HG03520 (cell line): ENCODE measurements around the gene KIF4A.
"Not testable (repeated sequence)": the region's sequence is repeated elsewhere in the genome, so short reads cannot be mapped to it uniquely, and the experiment has no call there.

Experiments used
- ATAC-seq: cut with Tn5 transposase; IDR thresholded peaks from one replicate; pipeline ENCODE4 v1.9.1; 2021; ENCODE audit warnings: mild to moderate bottlenecking, moderate library complexity; ENCODE audit not compliant: unreplicated experiment

The KIF4A gene

DNA sequence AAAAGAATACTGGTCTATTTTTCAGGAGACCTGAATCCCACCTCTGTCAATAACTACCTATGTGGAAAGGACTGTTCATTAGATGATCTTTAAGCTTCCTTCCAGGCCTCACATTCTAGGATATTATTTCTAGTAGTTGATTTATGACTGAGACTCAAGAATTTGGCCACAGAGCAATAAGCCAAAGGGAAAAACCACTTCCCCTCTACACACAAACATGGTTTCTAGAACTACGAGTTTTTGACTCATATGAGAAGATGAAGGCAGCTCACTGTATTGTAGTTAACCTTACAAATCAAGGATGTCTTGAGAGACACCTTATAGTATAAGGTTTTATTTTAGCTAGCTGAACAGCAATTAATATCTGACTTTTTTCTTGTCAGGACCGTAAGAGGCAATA lies 96.3 kb downstream of the KIF4A start:
- ATAC-seq: no peak

DNA sequence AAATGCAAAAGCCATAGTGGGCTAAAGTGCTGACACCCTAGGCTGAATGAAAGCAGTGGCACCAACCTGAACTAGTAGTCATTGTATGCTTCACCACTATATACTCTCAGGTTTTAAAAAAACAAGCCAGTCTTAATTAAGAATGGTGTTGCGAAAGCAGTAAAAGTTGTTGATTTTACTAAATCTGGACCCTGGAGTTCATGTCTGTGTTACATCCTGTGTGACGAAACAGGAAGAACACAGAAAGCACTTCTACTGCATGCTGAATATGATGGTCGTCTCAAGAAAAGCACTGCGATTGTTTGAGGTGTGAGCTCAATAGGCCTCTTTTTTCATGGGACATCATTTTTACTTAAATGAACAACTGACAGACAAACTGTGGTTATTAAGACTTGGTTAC lies 109.0 kb downstream of the KIF4A start:
- no peak for ATAC-seq

DNA sequence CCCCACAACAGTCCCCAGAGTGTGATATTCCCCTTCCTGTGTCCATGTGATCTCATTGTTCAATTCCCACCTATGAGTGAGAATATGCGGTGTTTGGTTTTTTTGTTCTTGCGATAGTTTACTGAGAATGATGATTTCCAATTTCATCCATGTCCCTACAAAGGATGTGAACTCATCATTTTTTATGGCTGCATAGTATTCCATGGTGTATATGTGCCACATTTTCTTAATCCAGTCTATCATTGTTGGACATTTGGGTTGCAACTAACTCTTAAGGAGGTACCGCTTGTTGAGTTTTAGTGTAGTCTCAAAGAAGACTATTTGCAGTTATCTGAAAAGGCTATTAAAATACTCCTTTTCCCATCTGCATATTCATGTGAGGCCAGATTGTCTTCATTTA lies 110.3 kb downstream of the KIF4A start:
- ATAC-seq: not testable (repeated sequence)

DNA sequence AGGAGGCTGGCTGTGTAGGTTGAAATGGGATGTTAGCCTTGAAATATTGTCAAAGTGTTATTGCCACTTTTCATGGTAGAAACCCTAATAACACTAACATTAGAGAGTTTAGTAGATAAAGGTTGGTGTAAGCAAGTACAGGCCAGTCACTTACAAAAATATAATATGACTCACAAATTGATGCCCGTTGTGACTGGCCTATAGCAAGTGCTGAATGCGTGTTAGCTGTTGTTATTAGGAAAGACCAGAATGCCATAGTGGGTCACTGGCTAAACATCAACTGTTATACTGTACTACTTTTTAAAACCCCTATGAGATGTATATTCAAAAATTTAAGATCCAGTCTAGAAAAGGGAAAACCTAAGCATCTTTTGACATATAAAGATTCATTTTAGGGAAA lies 112.8 kb downstream of the KIF4A start:
- ATAC-seq: no peak

DNA sequence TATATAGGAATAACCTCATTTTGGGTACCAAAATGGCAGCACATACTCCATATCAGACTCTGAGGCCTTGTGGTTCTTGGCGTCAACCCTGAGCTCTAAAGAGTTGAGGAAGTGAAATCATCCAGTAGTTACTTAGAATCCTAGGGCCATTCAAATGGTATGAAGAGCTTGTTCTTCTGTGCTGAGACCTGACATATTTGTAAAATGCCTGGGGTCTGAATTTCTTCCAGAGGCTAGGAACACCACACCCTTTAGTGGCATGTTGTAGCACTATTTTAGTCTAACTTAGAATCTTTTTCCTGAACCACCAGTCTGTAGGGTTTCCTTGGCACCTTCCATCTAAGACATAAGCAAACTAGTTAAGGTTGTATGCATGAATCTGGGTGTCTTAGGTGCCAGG lies 115.1 kb downstream of the KIF4A start:
- no peak for ATAC-seq

DNA sequence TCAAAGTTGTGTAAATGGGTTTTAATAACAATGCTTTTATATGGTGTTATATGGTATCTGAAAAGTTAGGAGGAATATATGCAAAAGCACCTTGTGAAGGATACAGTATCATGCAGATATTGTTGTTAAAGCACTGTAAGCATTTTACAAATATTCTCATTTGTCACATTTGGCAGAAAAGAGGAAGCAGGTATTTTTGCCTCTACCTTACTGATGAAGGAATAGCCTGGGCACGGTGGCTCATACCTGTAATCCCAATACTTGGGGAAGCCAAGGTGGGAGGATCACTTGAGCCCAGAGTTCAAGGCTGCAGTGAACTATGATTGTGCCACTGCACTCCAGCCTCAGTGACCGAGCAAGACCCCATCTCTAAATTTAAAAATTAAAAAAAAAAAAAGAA lies 121.0 kb downstream of the KIF4A start:
- no peak for ATAC-seq

DNA sequence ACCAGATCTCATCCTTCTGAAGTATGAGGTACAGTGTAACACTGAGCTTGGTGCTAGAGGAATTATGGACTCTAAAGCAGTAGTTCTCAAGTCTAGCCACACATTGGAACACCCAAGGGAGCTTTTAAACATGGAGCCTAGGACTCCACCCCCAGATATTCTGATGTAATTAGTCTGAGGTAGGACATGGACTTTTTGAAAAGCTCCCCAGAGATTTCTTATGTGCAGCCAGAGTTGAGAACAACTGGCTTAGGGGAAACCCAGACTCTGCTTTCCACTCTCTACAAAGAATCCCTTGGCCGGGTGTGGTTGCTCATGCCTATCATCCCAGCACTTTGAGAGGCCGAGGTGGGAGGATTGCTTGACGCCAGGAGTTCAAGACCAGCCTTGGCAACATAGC lies 121.6 kb downstream of the KIF4A start:
- no peak for ATAC-seq

DNA sequence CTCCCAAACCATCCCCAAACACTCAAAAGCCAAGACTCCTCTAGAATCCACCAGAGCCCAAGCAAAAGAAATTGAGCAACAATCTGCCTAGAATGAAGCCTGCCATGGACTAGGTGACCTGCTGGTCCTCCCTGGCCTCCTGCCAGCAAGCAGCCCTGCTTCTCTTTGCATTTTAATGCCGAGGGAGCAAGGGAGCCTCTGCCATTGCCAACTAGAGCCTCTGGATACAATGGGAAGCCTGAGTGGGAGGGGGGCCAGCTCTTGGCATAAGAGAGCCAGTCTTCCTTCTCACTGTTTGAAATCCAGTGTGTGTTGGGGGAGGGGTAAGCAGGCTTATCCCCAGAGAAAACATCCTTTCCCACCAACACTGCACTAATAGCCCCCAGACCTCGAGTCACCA lies 131.7 kb downstream of the KIF4A start:
- ATAC-seq: no peak

DNA sequence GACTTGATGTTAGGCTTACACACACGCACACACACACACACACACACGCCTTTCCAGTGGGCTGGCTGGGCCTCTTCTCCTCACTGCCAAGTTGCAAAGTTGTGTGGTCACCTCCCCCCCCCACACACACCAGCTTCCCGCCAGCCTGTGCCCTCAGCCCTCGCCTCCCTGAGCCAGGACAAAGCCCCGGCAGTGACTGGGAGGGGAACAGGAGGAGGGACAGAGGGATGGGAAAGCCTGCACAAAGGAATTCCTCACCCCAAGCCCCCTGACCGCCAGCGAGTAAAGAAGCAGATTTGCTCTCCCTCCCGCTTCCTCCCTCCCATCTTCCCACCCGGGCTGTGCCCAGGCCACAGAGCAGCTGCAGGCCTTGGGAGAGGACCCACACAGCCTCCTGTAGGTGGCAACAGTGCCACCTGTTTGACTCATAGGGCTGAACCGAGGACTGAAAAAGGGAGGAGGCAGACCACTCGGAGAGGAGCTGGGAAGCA lies 133.0 kb downstream of the KIF4A start, which contains the start of gene GDPD2:
GDPD2 (plus strand) TSS at position 464 of the 491 bp plus-strand sequence. CDS start 1,671 bp downstream, outside the sequence.
- no peak for ATAC-seq

DNA sequence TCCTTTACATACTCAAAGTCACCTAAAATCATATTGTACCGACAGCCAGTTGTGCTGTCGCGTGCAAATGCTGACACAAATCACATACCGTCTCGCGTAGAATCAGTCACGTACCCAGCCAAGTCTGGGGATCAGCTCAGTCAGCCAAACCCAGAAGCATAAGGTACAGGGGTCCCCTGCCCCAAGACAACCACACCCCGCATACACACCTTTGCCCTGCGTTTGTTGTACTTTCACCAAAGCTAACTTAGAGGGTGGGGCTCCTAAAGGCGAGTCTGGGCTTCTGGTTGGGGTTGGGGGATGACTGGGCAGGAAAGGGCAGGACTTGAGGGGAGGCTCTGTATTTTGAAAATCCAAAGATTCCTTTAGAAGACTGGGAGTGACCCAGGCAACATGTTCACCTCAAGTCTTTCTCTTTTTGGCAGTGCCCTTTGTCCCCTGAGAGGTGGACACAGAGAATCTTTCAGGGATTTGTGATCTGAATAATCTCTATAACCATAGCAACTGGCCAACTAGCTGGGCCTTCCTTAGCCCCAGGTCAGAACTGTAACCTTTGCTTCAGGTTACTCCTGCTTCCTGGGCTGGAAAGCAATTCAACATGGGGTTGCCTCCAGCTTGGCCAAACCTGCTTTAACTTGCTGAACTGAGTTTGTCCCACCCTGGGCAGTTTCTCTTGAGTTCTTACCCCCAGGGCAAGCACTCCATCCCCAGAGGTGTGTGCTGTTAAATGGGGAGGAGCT lies 134.2 kb downstream of the KIF4A start:
- no peak for ATAC-seq

DNA sequence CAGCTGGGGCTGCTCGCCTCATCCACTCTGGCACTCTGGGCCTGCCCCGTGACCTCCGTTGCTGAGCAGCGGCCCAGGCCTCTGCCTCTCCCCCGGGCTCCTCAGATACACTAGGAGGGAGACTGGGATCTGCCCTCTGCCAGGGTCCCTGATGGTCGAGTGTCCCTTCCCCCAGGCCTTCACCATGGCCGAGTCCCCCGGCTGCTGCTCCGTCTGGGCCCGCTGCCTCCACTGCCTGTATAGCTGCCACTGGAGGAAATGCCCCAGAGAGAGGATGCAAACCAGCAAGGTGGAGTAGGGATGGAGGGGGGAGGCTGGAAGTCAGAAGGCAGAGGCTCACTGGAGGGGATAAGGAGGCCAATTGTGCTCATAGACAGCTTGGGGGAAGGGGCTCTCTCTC lies 134.9 kb downstream of the KIF4A start:
- no peak for ATAC-seq

DNA sequence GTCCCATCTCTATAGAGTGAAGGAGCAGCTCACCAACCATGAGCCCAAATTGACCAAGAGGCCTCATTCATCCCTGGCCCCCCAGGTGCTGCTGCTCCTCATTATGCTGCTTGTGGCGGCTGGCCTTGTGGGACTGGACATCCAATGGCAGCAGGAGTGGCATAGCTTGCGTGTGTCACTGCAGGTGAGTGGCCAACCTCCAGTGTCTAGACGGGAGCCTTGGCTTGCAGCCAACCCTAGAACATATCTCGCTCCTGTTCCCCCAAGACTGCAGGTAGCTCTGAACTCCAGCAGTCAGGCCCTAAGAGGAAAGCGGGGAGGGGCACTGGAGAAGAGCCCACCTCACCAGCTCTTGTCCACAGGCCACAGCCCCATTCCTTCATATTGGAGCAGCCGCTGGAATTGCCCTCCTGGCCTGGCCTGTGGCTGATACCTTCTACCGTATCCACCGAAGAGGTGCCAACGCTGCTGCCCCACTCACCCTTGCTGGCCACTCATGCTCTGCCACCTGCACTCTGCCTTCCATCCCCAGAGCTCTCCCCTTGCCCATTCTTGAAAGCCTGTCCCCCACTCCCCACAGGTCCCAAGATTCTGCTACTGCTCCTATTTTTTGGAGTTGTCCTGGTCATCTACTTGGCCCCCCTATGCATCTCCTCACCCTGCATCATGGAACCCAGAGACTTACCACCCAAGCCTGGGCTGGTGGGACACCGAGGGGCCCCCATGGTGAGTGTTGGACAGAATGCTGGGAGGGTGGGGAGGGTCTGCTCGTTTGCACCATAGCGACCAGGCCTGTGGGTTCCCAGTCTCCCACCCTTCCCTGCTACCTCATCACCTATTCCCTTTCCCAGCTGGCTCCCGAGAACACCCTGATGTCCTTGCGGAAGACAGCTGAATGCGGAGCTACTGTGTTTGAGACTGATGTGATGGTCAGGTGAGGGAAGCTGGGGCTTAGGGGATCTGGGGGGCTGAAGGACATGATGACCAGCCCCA lies 136.7 kb downstream of the KIF4A start:
- no peak for ATAC-seq

DNA sequence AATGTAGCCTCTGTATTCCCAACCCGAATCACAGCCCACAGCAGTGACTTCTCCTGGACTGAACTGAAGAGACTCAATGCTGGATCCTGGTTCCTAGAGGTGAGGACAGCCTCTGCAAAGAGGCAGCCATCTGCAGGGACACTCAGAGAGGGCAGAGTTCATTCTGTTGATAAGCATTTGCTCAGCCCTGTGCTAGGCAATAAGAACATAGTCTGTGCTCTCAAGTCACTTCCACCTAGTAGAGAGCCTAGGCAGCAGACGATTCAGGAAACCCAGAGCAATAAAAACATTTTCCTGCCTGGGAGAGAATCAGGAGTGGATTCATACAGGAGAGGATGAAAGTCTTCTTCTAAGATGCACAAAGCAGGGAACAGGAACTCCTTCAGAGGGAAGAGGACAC lies 137.5 kb downstream of the KIF4A start:
- ATAC-seq: no peak

DNA sequence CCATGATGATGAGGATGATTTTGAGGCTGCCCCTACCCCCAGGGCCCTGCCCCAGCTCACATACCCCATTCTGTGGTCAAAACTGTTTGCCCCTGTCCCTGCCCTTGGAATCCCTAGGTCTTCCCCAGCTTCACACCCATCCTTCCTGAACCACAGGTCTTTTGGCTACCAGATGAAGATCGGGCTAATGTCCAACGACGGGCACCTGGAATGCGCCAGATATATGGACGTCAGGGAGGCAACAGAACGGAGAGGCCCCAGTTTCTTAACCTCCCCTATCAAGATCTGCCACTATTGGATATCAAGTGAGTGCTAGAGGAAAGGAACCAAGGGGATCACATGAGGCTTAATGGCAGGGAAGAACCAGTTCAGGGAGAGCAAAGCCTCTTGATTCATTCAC lies 139.9 kb downstream of the KIF4A start:
- ATAC-seq: no peak

DNA sequence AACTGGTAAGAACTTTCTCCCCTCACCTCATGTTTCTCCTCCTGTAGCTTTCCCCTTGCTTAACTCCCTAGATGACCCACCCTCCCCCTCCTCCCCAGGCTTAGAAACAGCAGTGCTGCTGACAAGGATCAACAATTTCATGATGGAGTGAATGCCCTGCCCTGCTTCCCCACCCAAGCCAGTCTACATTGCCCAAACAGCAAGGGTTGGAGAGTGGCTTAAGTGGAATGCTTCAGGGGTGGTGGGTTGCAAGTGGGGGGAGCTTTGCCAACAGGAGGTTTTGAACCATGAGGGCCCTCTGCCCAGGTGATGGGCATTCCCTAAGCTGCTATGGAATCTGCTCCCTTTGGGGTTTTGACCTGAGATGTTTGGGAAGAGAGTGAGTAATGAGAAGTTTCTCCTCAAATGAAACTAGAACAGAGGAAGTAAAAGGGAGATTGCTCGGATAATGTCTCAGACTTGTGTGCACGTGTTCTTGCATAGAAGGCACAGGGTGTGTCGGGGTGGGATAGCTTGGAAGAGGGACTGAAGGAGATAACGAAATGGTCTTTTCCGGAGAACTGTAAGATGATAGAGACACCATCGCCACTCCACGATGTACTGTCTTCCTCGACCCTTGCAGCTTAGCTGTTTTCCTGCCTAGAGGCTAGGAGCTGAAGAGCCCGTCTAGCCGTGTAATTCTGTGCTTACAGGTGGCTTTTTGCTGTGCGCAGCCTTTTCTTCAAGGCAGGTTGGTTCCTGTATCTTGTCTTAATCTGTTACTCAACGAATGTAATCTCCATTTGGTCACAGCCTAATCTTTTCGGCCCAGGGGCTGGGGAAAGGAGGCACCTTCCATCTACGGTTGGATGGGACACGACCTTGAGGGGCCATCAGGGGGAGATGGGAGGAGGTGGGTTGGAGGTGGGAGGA lies 143.3 kb downstream of the KIF4A start:
- peak; percentile 8 for ATAC-seq

DNA sequence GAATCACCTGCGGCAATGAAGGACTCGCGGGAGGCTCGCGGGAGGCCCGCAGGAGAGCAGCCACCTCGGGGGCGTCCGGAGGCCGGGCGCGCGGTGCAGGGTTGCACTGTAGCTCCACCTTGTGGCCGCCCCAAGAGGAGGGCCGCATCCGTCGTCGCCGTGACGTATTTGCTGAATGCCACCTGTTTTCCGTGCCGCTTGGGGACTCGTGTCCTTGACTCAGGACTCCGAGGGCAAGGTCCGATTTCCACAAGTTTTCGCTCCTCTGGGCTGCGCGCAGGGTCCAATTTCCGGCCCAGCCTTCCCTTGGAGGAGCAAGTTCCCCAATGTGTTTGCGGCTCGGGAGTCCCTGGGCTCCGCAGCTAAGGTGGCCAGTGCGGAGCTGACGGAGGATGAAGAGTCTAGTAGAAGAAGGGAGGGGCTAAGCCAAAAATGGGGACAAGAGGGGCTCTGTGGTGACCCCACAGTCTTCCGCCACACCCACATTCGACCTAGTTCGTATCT lies 144.0 kb downstream of the KIF4A start:
- ATAC-seq: peak; percentile 65

DNA sequence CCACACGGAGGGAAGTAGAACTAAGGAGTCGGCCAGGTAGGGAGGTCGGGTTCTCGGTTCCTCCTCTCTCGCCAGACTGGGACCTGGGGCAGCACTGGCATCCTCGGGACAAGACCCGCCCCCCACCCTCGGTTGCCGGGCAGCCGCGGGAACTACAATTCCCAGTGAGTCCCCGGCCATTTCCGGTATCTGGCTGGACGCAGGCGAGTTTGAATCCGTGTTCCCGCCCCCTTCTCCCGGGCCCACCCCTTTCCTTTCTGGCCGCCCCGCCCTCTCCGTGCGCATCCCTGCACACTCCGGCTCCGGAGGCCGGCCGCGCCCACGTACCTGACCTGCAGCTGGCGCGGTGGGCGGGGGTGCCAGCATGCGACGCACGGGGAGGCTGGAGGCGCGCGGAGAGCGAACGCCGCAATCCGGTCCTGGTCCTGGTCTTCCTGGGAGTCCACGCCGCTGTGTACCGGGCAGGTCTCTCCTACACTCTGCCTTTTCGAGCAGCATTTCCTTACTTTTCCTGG lies 144.5 kb downstream of the KIF4A start:
- ATAC-seq: peak; percentile 37

DNA sequence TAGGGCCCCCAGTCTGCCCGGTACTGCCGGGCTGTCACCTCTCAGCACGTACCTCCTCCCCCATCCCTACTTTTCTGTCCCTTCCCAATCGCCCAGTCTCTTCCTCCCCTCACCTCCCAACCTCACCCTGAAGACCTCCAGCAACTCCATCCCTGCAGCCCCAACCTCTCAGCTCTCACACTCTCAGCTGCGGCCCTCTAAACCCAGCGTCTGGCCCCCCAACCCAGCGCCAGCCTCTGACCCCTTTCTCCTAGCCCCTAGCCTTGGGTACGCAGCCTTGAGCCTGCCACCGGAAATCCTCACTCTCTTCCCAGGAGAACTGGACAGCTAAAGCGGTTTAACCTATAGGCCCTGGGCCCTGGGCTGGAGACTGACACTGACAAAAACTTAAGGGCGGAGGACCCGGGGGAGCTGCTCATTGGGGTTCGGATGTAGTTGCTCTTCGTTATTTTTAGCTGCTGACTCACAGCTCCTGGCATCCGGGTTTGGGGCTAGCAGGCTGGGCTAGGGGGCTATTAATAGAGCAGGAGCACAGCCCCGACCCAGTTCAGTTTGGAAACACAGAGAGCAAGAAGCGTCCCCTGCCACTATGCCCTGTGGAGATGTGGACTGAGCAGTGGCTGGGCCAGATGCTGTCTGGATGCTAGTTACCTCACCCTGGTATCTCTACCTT lies 145.1 kb downstream of the KIF4A start:
- ATAC-seq: no peak

DNA sequence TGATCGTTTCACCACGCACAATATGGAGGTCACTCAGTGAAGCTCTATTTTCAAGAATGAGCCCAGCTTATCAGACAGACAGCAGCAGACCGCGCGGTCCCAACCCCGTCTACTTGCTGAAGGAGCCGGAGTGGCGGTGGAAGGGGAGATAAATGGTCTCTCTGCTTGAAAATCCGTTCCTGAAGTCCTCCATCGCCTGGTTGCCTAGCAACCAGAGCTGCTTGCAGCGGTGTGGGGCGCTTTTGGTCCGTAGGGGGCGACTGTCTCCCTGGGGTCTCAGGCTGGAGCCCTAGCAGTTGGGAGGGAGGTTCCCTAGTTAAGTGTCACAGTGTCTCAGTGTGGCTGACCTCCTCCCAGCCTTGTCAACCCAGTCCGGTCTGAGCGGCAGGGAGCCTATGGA lies 146.4 kb downstream of the KIF4A start:
- ATAC-seq: no peak

DNA sequence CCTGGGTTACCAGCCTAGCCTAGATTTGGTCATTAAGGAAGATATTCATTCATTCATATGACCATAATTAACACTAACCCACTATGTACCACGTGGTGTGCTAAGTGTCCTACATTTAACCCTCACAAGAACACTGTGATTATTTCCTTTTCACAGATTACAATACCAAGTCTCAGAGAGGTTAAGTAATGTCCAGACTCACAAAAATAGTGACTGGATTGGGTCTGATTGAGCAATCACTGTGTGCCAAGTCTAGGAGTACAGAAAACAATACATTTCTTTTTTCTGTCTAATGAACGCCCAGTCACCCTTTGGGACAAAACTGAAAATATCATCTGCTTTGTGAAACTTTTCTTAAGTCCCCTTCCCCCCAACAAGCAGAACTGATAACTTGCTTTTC lies 147.1 kb downstream of the KIF4A start:
- ATAC-seq: no peak
